Endometrial microvascular endothelial cells (primary cell): ENCODE results near the gene BMP5. TPM values are rescaled to one million over a fixed set of nuclear protein-coding genes. Genes with fewer than 3 reads are reported as not detected.
"Not testable (repeated sequence)": the region's sequence is repeated elsewhere in the genome, so short reads cannot be mapped to it uniquely, and the experiment has no call there.

ENCODE experiments used
- in situ Hi-C: cut with HindIII; loops from 2 replicates; pipeline ENCODE4 v1.10.0; 2017; ENCODE audit warnings: low sequenced_read_pairs, low pct_unique_long_range_greater_than_20kb; ENCODE audit errors: inconsistent ontology term
- total RNA-seq: library from RNA; depleted of rRNA; stranded (reverse); fragments of >200 nt; gene quantifications from one replicate; pipeline ENCODE4 v1.2.3, GENCODE V29; 2015; ENCODE audit errors: inconsistent ontology term

The BMP5 gene
- not detected for total RNA-seq

DNA sequence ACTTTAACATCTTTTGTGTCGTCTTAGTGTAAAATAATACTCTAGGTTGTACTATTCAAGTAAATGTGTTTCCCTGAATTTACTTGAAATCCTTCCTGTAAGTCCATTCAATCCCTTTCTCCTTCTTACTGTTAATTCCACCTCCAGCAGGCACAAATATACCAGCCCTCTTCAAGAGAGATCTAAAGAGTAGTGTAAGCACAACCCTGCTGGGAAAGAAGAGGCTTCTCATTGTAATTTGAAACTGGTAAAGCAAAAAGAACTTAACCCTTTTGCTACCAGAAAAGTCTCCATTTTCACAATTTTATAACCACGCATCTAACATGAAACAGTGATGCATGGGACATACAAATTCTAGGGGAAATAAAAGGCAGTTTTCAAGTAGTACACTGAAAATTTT lies at the start of gene BMP5:
BMP5 (minus strand) TSS at position 191 of the 400 bp plus-strand sequence. CDS start 725 bp downstream, outside the sequence.
- in situ Hi-C loops = no loop called here

DNA sequence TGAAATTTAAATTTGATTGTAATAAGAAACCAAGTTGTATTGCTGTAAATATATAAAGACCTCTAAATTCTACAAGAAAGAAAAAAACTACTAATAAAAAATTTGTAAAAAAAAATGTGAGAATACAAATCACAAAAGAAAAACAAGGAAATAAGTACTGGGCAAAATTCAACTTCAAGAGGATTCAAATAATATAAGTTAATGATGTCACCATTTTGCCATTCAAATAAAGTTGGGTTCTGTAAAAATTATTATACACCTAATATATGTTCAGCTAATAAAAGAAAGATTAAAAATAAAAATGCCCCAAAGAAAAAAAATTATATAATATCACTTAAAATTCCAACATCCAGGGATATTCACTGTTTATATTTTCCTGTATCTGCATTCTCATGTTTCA lies 47.0 kb upstream of the BMP5 start:
- in situ Hi-C loops = no loop called here

DNA sequence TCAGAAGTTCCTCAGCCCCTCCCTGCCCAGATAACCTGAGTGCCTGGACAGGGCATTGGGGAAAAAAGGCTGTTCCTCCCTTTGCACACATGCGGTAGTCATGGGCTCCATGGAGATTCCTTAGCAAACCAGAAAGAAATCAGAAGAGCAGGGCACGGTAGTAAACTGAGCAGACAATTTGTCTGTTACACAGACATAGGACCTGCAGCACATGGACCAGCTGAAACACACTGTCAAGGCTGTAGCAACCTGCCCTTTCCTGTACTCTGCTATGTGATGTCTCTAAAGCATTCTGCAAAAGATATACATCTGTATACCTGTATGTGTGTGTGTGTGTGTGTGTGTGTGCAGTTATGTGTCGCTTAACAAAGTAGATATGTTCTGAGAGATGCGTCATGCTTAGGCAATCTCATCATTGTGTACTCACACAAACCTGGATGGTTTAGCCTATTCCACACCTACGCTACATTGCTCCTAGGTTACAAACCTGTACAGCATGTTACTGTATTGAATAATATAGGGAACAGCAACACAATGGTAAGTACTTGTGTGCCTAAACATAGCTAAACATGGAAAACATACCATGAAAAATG lies 44.4 kb upstream of the BMP5 start:
- in situ Hi-C loops = no loop called here

DNA sequence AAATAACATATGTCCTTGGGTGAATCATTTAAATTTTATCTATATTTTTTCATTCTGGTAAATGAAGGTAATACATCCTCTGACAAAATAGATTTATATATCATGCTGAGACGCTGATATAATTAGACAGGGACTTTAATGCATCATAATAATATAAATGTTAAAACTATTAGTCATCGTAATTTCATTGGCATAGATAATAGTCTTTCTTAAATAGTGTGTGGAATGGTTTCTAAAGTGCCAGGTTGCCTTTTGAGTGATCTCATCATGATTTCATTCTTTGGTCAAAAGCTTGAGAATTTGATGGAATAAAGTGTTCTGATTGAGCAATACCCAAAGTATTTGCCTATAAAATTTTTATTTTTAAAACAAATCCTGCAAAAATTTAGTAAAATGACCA lies 43.2 kb upstream of the BMP5 start:
- in situ Hi-C loops = no loop called here

DNA sequence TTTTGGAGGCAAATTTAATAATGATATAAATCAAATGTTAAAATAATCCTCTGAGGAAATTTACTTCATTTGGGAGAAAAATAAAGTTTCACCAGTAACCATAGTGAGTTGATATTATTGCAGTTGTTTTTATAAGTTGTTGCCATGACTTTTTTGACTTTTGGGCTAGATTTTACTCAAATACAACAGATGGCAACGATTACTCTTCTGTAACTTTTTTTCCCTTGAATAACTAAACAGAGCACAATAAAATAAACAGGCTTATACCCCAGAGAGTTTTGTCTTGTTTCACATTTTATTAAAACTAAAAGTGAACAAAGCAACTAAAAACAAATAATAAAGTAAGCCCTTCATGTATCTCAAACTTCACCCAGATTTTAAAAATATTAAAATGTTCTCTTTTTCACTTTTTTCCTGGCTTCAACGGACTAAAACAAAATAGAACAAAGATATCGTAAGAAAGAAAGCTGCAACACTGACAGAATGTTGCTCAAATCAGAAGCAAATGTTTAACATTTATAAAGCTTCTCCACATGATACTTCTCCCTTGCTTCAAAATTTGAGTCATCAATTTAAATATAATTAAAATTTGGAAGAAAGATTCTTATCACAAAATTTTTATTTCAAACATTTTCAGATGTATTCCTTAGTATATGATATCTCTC lies 42.5 kb upstream of the BMP5 start:
- in situ Hi-C loops = no loop called here

DNA sequence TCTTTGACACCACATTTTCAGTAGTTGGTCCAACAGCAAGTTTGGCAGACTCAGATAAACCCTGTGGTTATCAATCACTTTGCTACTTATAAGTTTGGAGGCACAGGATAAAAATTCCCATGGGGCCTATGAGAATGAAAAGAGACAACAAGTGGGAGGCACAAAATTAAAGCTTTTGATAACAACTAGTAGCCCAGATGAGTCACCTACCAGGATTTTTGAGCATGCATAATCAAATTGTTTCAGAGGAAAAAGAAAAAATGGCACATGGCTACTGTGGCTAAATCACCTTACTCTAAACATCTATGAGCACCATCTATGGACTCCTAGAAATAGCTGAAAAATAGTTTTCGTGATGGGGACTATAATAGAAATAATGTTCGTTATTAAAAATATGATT lies 40.8 kb upstream of the BMP5 start:
- in situ Hi-C loops = no loop called here

DNA sequence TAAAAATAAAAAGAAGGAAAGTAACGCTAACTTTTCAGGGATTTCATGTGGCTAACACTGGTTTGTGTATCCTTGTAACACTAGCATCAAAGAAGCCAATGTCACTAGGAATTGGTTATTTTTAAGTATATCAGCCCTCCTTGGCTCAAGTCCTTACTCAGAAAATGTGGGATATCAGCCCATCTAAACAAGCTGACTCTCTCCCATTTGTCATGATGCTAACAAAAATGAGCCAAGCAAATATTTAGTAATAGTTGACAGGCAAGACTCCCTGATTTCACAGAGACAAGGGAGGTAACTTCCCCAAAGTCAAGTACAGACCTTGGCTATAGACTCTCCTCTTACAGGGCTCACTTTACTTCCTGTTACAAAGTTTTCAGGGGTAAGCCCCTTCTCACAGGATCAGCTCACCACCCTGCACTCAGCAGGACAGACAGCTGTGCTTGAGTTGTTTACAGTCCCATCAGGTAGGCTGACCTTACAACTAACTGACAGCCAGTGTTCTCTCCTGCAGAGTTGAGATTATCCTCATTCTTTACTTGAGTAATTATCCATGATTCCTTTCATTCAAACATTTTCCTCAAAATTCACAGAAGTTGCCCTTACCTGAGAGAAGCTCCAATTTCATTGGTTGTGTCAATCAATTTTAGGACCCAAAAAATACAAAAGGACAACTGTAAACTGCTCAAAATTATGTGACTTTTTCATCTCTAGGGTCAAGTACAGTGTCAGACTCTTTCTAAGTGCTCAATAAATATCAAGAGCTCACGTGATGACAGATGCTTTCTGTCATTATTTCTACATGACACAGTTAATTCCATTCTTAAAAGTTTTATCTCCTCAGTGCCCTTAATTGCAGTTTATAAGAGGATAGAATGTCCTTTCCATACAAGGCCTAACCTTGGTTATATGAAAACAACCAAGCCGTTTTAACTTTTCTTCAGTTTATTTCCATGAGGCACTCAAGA lies 38.1 kb upstream of the BMP5 start:
- in situ Hi-C loops = no loop called here

DNA sequence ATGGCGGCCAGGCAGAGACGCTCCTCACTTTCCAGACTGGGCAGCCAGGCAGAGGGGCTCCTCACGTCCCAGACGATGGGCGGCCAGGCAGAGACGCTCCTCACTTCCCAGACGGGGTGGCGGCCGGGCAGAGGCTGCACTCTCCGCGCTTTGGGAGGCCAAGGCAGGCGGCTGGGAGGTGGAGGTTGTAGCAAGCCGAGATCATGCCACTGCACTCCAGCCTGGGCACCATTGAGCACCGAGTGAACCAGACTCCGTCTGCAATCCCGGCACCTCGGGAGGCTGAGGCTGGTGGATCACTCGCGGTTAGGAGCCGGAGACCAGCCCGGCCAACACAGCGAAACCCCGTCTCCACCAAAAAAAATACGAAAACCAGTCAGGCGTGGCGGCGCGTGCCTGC lies 35.1 kb upstream of the BMP5 start:
- in situ Hi-C loops = not testable (repeated sequence)

DNA sequence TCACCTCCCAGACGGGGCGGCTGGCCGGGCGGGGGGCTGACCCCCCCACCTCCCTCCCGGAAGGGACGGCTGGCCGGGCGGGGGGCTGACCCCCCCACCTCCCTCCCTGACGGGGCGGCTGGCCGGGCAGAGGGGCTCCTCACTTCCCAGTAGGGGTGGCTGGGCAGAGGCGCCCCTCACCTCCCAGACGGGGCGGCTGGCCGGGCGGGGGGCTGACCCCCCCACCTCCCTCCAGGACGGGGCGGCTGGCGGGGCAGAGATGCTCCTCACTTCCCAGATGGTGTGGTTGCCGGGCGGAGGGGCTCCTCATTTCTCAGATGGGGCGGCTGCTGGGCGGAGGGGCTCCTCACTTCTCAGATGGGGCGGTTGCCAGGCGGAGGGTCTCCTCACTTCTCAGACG lies 34.5 kb upstream of the BMP5 start:
- in situ Hi-C loops = not testable (repeated sequence)

DNA sequence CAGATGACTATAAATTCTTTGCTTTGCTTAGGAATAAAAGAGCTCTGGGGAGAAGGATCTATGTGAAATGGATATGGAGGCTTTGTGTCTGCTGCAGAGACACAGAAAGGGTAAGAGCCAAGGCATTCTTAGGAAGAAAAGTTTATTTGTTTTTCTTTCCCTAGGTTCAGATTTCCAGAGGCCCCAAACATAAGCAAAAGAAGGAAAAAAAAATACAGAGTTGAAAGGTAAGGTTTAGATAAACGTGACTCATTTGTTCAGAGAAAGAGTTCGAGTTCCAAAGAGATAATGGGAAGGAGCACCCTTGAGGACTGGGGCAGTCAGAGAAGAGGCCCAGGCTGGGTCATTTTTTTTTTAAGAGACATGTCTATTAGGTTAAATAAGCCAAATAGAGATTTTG lies 27.4 kb upstream of the BMP5 start:
- in situ Hi-C loops = no loop called here

DNA sequence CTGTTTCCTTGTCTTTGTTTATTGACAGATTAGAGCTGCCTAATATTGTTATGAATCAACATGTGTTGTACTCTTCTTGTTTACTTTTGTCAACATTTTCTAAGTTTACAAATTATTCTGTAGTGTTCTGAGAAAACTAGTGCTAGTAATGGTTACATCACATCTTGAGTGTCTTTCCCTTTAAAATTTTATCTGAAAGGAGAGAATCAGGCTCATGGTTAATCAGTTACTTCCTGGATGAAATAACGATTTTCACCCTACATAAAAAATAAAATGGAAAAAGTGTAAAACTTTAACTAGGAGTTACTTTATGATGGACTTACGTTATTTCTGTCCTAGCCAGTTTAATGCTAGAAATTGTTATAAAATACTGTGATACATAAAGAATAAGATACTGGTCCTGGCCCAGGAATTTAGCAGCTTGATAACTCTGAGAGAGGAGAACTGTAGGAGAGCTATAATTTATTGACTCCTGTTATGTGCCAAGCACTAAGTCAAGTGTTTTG lies 26.4 kb upstream of the BMP5 start:
- in situ Hi-C loops = no loop called here

DNA sequence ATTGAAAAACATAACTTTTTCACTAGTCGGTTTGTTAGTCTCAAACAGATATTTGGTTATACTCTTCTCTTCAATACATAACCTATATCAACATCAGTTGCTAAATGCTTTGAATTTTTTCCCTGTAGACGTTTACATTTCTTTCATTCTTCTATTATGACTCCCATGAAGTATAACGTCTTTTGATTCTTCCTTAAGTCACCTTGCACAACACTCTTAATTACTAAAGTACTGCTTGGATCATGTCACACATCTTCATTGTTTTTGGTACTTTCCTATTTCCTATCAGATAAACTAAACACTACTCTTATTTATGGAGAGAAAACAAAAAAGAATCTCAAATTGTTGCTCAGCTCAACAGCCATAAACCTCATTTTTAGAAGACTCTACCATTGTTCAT lies 23.0 kb upstream of the BMP5 start:
- in situ Hi-C loops = no loop called here

DNA sequence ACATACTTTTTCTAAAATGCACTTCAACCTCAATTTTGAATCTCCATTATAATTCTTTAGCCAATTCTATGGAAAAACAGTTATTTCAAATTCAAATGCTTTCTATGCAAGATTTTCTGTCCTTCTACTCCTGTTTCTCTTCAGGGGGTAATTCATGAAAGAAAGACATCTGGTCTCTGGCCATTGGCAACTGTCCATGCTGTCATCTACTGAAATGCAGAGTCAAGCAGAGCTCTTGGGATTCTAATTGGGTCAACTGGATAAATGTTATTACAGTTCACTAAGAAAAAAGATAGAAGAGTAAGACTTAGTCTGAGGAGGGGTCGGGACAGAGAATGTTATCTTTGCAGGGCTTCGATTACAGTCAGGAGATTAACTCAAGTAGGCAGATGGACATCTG lies 22.0 kb upstream of the BMP5 start:
- in situ Hi-C loops = no loop called here

DNA sequence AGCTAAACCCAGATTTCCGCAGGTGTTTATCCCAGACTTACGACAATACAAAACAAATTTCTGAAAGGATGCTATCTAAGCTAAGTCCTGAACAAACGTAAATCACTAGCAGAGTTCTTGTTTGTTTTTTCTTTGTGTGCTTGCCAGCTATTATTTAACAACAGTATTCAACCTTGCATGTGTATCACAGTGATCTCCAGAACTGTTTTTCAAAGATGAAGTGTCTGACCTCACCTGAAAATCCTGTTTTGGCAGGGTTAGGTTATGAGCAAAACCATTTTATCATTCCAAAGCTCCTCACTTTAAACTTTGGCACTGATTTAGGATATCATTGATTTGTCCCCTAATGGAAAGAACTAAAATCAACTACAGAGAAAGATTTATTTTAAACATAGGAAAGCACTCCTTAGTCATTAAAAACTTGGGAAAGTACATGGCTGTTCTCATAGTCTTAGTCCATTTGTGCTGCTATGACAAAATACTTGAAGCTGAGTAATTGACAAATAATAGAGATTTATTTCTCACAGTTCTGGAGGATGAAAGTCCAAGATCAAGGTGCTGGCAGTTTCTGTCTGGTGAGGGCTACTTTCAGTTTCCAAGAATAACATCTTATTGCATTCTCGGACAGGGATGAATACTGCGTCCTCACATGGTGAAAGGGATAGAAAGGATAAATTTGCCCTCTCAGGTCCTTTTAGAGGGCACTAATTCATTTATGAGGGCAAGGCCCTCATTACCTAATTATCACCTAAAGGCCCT lies 20.8 kb upstream of the BMP5 start:
- in situ Hi-C loops = no loop called here

DNA sequence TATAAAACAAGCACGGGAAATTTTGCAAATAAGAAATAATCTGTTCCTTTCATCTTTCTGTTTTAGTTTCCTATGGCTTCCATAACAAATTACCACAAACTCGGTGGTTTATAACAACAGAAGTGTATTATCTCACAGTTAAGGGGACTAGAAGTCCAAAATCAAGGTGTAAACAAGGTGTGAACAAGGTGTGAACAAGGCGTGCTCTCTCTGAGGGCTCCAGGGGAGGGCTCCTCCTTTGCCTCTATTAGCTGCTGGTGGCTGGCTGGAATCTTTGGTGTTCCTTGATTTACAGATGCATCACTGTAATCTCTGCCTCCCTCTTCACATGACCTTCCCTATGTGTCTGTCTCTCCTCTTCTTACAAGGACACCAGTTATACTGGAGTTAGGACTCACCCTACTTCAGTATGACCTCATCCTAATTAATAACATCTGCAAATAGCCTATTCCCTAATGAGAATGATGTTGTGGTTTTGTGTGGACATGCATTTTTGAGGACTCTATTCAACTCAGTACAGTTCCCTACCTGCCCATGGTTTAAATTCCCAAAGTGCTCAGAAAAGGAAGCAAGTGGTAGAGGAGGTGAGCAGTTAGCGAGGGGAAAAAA lies 17.5 kb upstream of the BMP5 start:
- in situ Hi-C loops = no loop called here

DNA sequence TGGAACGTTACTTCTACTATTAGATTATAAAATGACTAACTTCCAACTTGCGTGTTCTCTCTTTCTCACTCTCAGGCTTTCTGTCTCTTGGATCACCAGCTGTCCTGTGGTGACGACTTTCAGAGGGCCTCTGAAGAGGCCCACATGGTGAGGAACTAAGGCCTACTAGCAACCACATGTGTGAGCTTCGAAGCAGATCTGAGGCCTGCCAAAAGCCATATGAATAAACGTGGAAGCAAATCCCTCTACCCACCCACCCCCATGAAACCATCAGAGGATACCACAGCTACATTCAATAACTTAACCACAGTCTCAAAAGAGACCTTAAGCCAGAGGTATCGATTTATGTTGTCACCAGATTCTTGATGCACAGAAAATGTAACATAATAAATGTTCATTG lies 13.5 kb upstream of the BMP5 start:
- in situ Hi-C loops = no loop called here

DNA sequence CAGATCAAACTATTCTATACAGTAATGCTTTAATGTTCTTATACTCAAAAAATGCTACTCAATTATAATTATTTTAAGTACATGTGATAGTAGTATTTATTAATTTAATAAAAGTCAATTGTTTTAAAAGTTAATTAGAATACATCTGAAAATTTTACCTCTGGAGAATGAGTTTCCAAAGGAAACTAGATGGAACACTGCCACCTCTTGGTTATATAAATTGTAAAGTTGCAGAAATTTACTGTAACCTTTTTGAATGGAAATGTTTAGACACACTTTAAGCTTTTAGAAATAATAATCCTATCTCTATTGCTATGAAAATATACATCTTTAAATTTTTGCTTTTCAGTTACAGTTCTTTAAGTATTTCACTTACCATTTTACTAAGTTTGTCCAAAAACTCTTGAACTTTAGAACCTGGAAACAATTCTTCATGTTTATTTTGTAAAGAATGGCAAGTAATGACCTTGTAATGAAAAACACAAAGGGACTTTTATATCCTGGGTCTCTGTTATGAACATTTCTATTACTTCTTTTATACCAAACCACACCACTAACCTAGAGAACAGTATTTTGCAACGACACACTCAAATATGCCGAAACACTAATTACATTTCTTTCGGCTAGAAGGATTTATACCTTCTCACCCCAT lies 10.9 kb upstream of the BMP5 start:
- in situ Hi-C loops = no loop called here
